Neural progenitor cell (in vitro differentiated cells): ENCODE data around the gene CXXC4. TPM values are rescaled to one million over a fixed set of nuclear protein-coding genes. Genes with fewer than 3 reads are reported as not detected.

Source experiments
- DNase-seq: peaks from one replicate; pipeline ENCODE4 v3.0.0-alpha.2; 2016; ENCODE audit warnings: low spot score
- H2AFZ ChIP-seq: fragments of 200-600 bp; sonication (generic); replicated peaks from 2 replicates; pipeline ENCODE4 v1.6.1; 2016; ENCODE audit warnings: antibody characterized with exemption
- H3F3A ChIP-seq: fragments of 200-600 bp; sonication (generic); 2 replicates; pipeline ENCODE4 v1.6.1; 2016; ENCODE audit warnings: antibody characterized with exemption, low read depth
- H3K27ac ChIP-seq: fragments of 200-600 bp; sonication (generic); 2 replicates; pipeline ENCODE4 v1.5.1; 2016; ENCODE audit warnings: mild to moderate bottlenecking
- H3K27me3 ChIP-seq: fragments of 200-600 bp; sonication (generic); 2 replicates; pipeline ENCODE4 v1.6.1; 2016; ENCODE audit warnings: mild to moderate bottlenecking, moderate library complexity
- H3K36me3 ChIP-seq: fragments of 200-600 bp; sonication (generic); 2 replicates; pipeline ENCODE4 v1.5.1; 2016
- H3K4me1 ChIP-seq: fragments of 200-600 bp; sonication (generic); 2 replicates; pipeline ENCODE4 v1.6.1; 2016; ENCODE audit warnings: mixed run types
- H3K4me2 ChIP-seq: fragments of 200-600 bp; sonication (generic); 2 replicates; pipeline ENCODE4 v1.6.1; 2016
- H3K4me3 ChIP-seq: fragments of 200-600 bp; sonication (generic); 2 replicates; pipeline ENCODE4 v1.5.1; 2016
- H3K79me2 ChIP-seq: fragments of 200-600 bp; sonication (generic); 2 replicates; pipeline ENCODE4 v1.6.1; 2016; ENCODE audit warnings: low read depth
- H3K9ac ChIP-seq: fragments of 200-600 bp; sonication (generic); 2 replicates; pipeline ENCODE4 v1.6.1; 2016
- H3K9me3 ChIP-seq: fragments of 200-600 bp; sonication (generic); 2 replicates; pipeline ENCODE4 v1.5.1; 2016; ENCODE audit warnings: low read depth
- H4K20me1 ChIP-seq: fragments of 200-600 bp; sonication (generic); 2 replicates; pipeline ENCODE4 v1.6.1; 2016; ENCODE audit warnings: low read depth
- H3K27ac Mint-ChIP-seq: 3 replicates; pipeline ENCODE4 v1.8.0; 2021; ENCODE audit warnings: mixed read lengths
- H3K27me3 Mint-ChIP-seq: 2 replicates; pipeline ENCODE4 v1.8.0; 2022; ENCODE audit warnings: low read depth, mild to moderate bottlenecking, inconsistent platforms, moderate library complexity, mixed read lengths; ENCODE audit not compliant: insufficient read depth
- H3K36me3 Mint-ChIP-seq: 3 replicates; pipeline ENCODE4 v1.8.0; 2021; ENCODE audit warnings: mixed read lengths
- H3K4me1 Mint-ChIP-seq: 3 replicates; pipeline ENCODE4 v1.8.0; 2021; ENCODE audit warnings: mixed read lengths
- H3K4me3 Mint-ChIP-seq: 3 replicates; pipeline ENCODE4 v1.8.0; 2021; ENCODE audit warnings: mild to moderate bottlenecking, moderate library complexity, mixed read lengths
- H3K9me3 Mint-ChIP-seq: 3 replicates; pipeline ENCODE4 v1.8.0; 2020; ENCODE audit warnings: mixed read lengths
- CTCF ChIP-seq: fragments of 200-600 bp; sonication (generic); IDR thresholded peaks from 2 replicates; pipeline ENCODE4 v1.5.1; 2017; ENCODE audit warnings: antibody characterized with exemption, mild to moderate bottlenecking
- EZH2 ChIP-seq: fragments of 200-600 bp; sonication (generic); IDR thresholded peaks from 2 replicates; pipeline ENCODE4 v1.6.1; 2017; ENCODE audit warnings: antibody characterized with exemption, mild to moderate bottlenecking, moderate library complexity
- EZH2phosphoT487 ChIP-seq: fragments of 200-600 bp; sonication (generic); IDR thresholded peaks from 2 replicates; pipeline ENCODE4 v1.6.1; 2017; ENCODE audit warnings: antibody characterized with exemption
- total RNA-seq: library from RNA; depleted of rRNA; stranded (reverse); fragments of >200 nt; gene quantifications from 2 replicates; pipeline ENCODE4 v1.2.3, GENCODE V29; 2015; ENCODE audit warnings: low replicate concordance

CXXC4 gene
- total RNA-seq, 1 donor from 2014 or later, result 40.2 TPM

GRCh38 chr4:104421566-104421965, 73.1 kb downstream of the CXXC4 start:
- peak overlapping the region; percentile 78 for H3K4me2 ChIP-seq
- H3K36me3 Mint-ChIP-seq, result no peaks in the 10 kb centered on the region
- no peak for DNase-seq
- H3K36me3 ChIP-seq, result no peaks in the 10 kb centered on the region
- no peak overlapping the region for H2AFZ ChIP-seq
- H3K9me3 Mint-ChIP-seq, result no peaks in the 10 kb centered on the region
- H3K27me3 Mint-ChIP-seq, result no peaks in the 10 kb centered on the region
- peaks cover 75% of the 10 kb centered on the region for H3K4me1 ChIP-seq
- peaks cover 84% of the 10 kb centered on the region for H3K4me1 Mint-ChIP-seq
- H3K27ac Mint-ChIP-seq, result peak overlapping the region; percentile 72
- peaks cover 25% of the 10 kb centered on the region for H3F3A ChIP-seq
- H3K4me3 Mint-ChIP-seq, result peak overlapping the region; percentile 52
- H3K27me3 ChIP-seq, result no peaks in the 10 kb centered on the region
- peak overlapping the region; percentile 35 for H3K4me3 ChIP-seq
- no peak overlapping the region for H3K9ac ChIP-seq
- no peaks in the 10 kb centered on the region for H3K79me2 ChIP-seq
- H3K9me3 ChIP-seq, result no peaks in the 10 kb centered on the region
- H4K20me1 ChIP-seq, result no peaks in the 10 kb centered on the region
- no peak for TF ChIP-seq EZH2
- no peak for TF ChIP-seq CTCF
- TF ChIP-seq EZH2phosphoT487, result no peak
- H3K27ac ChIP-seq, result peak overlapping the region; percentile 55

- H3K4me1 ChIP-seq, result peaks cover 75% of the 10 kb centered on the region
These were observed 73.9 kb downstream of the CXXC4 start for GRCh38 chr4:104420766-104421165.

More at GRCh38 chr4:104420766-104421165, 73.9 kb downstream of the CXXC4 start:
- Histone ChIP-seq H4K20me1 (no peaks in the 10 kb centered on the region), H3K4me2 (peak overlapping the region; percentile 78), H3K4me3 (peak overlapping the region; percentile 35), H2AFZ (peak overlapping the region; percentile 99), H3K9me3 (no peaks in the 10 kb centered on the region), H3K9ac (peak overlapping the region; percentile 18), H3K27me3 (no peaks in the 10 kb centered on the region), H3K27ac (peak overlapping the region; percentile 88), H3F3A (peaks cover 27% of the 10 kb centered on the region), H3K36me3 (no peaks in the 10 kb centered on the region), H3K79me2 (no peaks in the 10 kb centered on the region)
- H3K4me1 Mint-ChIP-seq, result peaks cover 83% of the 10 kb centered on the region
- no peak for TF ChIP-seq CTCF
- no peak for TF ChIP-seq EZH2phosphoT487
- no peak for TF ChIP-seq EZH2
- peak; percentile 67 for DNase-seq
- peak overlapping the region; percentile 97 for H3K27ac Mint-ChIP-seq
- no peaks in the 10 kb centered on the region for H3K27me3 Mint-ChIP-seq
- peak overlapping the region; percentile 52 for H3K4me3 Mint-ChIP-seq
- no peaks in the 10 kb centered on the region for H3K9me3 Mint-ChIP-seq
- H3K36me3 Mint-ChIP-seq, result no peaks in the 10 kb centered on the region
